GM12878 (cell line): Measurements from ENCODE around the gene SRSF8. TPM values are rescaled to one million over a fixed set of nuclear protein-coding genes. Genes with fewer than 3 reads are reported as not detected.

Experiments
- BMI1 ChIP-seq: fragments of 450-650 bp; IDR thresholded peaks from 2 replicates; pipeline ENCODE4 v1.6.1; 2016; ENCODE audit warnings: mild to moderate bottlenecking, moderate library complexity, borderline replicate concordance
- CEBPB ChIP-seq, 2 experiments: fragments of 150-350 bp in 1 of 2; IDR thresholded peaks; 2 replicates each; pipeline ENCODE4 v1.6.1; 2012 to 2014; ENCODE audit warnings: low read depth in 2 of 2, low read length in 2 of 2, borderline replicate concordance in 1 of 2, inconsistent platforms in 1 of 2
- EGR1 ChIP-seq, 2 experiments: IDR thresholded peaks; 1 replicate in 1 of 2; 2 replicates in 1 of 2; pipeline ENCODE4 v1.6.1; 2011 to 2012; ENCODE audit warnings: low read depth in 2 of 2, low read length in 2 of 2, borderline replicate concordance in 1 of 2, mild to moderate bottlenecking in 1 of 2, moderate library complexity in 1 of 2
- KDM1A ChIP-seq: fragments of 200-600 bp; sonication (generic); IDR thresholded peaks from 2 replicates; pipeline ENCODE4 v1.6.1; 2016; ENCODE audit warnings: borderline replicate concordance
- MYB ChIP-seq: fragments of 150-350 bp; IDR thresholded peaks from 2 replicates; pipeline ENCODE4 v1.6.1; 2014; ENCODE audit warnings: mild to moderate bottlenecking, low read depth, low read length, borderline replicate concordance
- RAD21 ChIP-seq: IDR thresholded peaks from 2 replicates; pipeline ENCODE4 v1.6.1; 2011; ENCODE audit warnings: mild to moderate bottlenecking, low read depth, low read length, moderate library complexity; ENCODE audit not compliant: insufficient read depth
- SREBF1 ChIP-seq: IDR thresholded peaks from 2 replicates; pipeline ENCODE4 v1.6.1; 2012; ENCODE audit warnings: mild to moderate bottlenecking, low read length
- polyA plus RNA-seq, 11 experiments: library from polyadenylated mRNA; depleted of rRNA in 4 of 11; unstranded in 6 of 11; stranded (reverse) in 5 of 11; fragments of >200 nt; fragmentation: Nextera tagmentation in 4 of 11; fragmentation: Illumina TruSeq in 1 of 11; extraction: Ambion mirVana in 4 of 11; extraction: Trizol in 1 of 11; gene quantifications; 1 replicate in 1 of 11; 2 replicates in 10 of 11; pipeline versions ENCODE4 v1.2.1 to v1.2.3, GENCODE V29; 2011 to 2016; ENCODE audit warnings: inconsistent platforms in 2 of 11, missing spikeins in 2 of 11, low read depth in 1 of 11
- total RNA-seq, 4 experiments: library from RNA; depleted of rRNA in 3 of 4; stranded (reverse); fragments of >200 nt in 3 of 4; fragmentation: Illumina TruSeq in 1 of 4; extraction: Trizol in 1 of 4; gene quantifications; 2 replicates each; pipeline versions ENCODE4 v1.2.1 to v1.2.3, GENCODE V29; 2013 to 2021
- TF ChIP-seq, protein P1 (sequence below): fragments of 450-650 bp; IDR thresholded peaks from 2 replicates; pipeline ENCODE4 v1.6.1; 2018; ENCODE audit warnings: borderline replicate concordance, mild to moderate bottlenecking; ENCODE audit not compliant: partially characterized antibody
- TF ChIP-seq, protein P2 (sequence below): IDR thresholded peaks from 2 replicates; pipeline ENCODE4 v1.6.1; 2012; ENCODE audit warnings: low read depth, low read length, improper control_type of control experiment
- TF ChIP-seq, protein P3 (sequence below): fragments of 150-350 bp; IDR thresholded peaks from 2 replicates; pipeline ENCODE4 v1.6.1; 2014; ENCODE audit warnings: mild to moderate bottlenecking, low read depth, low read length

SRSF8 gene
- total and polyA plus RNA-seq, 10 of the 15 experiments (the other 5 are each of a cell fraction or from before 2014, with no cell fraction given), result 14.2 to 43.1 (median 27.1) TPM

DNA sequence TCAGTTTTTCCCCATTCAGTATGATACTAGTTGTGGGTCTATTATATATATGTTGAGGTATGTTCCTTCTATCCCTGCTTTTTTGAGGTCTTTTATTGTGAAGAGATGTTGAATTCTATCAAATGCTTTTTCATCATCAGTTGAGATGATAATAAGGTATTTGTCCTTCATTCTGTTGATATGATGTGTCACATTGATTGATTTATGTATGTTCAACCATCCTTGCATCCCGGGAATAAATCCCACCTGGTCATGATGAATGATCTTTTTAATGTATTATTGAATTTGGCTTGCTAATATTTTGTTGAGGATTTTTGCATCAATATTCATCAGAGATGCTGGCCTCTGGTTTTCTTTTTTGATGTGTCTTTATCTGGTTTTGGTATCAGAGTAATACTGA, 48.9 kb downstream of the SRSF8 start (continued):
- TF ChIP-seq RAD21 (no peak), MYB (no peak), SREBF1 (no peak), CEBPB (IDR thresholded peaks at IDR 0.05; ENCODE audit: borderline replicate concordance in 1 of 2, low read depth in 2 of 2, low read length in 2 of 2) (no peak), BMI1 (no peak), KDM1A (no peak), EGR1 (IDR thresholded peaks at IDR 0.05; ENCODE audit: borderline replicate concordance in 1 of 2, low read depth in 2 of 2, low read length in 2 of 2) (no peak)
- TF ChIP-seq, protein P1, sequence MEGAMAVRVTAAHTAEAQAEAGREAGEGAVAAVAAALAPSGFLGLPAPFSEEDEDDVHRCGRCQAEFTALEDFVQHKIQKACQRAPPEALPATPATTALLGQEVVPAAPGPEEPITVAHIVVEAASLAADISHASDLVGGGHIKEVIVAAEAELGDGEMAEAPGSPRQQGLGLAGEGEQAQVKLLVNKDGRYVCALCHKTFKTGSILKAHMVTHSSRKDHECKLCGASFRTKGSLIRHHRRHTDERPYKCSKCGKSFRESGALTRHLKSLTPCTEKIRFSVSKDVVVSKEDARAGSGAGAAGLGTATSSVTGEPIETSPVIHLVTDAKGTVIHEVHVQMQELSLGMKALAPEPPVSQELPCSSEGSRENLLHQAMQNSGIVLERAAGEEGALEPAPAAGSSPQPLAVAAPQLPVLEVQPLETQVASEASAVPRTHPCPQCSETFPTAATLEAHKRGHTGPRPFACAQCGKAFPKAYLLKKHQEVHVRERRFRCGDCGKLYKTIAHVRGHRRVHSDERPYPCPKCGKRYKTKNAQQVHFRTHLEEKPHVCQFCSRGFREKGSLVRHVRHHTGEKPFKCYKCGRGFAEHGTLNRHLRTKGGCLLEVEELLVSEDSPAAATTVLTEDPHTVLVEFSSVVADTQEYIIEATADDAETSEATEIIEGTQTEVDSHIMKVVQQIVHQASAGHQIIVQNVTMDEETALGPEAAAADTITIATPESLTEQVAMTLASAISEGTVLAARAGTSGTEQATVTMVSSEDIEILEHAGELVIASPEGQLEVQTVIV, result no peak
- TF ChIP-seq, protein P2, sequence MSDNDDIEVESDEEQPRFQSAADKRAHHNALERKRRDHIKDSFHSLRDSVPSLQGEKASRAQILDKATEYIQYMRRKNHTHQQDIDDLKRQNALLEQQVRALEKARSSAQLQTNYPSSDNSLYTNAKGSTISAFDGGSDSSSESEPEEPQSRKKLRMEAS, result no peak
- TF ChIP-seq, protein P3, sequence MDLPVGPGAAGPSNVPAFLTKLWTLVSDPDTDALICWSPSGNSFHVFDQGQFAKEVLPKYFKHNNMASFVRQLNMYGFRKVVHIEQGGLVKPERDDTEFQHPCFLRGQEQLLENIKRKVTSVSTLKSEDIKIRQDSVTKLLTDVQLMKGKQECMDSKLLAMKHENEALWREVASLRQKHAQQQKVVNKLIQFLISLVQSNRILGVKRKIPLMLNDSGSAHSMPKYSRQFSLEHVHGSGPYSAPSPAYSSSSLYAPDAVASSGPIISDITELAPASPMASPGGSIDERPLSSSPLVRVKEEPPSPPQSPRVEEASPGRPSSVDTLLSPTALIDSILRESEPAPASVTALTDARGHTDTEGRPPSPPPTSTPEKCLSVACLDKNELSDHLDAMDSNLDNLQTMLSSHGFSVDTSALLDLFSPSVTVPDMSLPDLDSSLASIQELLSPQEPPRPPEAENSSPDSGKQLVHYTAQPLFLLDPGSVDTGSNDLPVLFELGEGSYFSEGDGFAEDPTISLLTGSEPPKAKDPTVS, result no peak
